ENCODE results near the gene TXNDC5. TPM values are rescaled to one million over a fixed set of nuclear protein-coding genes. Genes with fewer than 3 reads are reported as not detected.

Gene TXNDC5
- total and polyA plus RNA-seq, 9 of the 15 experiments (the other 6 are each of a cell fraction or from before 2014, with no cell fraction given) = 33.9 to 156 (median 137) TPM

- no peaks in the 10 kb centered on the region; a peak in 1 of 5 replicates for H3K27me3 ChIP-seq (ENCODE audit: control insufficient read depth in 2 of 2, insufficient read depth in 2 of 2, low read length in 2 of 2)
- WGBS (ENCODE audit: insufficient coverage, low coverage, missing lambda C conversion rate) = 78% methylated on average over 6 of the region's 6 CpGs
- in situ Hi-C loops (cut with MboI) (no loop called here), intact Hi-C loops (cut with micrococcal nuclease) (no loop called here)
- H3K9ac ChIP-seq (ENCODE audit: insufficient read depth in 1 of 2, low read depth in 2 of 2, low read length in 2 of 2) = no peak overlapping the region
- H3K36me3 ChIP-seq (ENCODE audit: control insufficient read depth, insufficient read depth, low read length) = peaks cover 40% of the 10 kb centered on the region
- no peaks in the 10 kb centered on the region for H3K9me3 ChIP-seq (replicated peaks; ENCODE audit: control insufficient read depth, insufficient read depth, low read depth, low read length)
- H4K20me1 ChIP-seq (replicated peaks; ENCODE audit: control insufficient read depth, insufficient read depth, low read length) = peaks cover 2% of the 10 kb centered on the region; the same call in 1 of the 2 replicates
- no peak for ATAC-seq
- no peaks in the 10 kb centered on the region for H3K79me2 ChIP-seq (ENCODE audit: control insufficient read depth, insufficient read depth, low read length)
- FAIRE-seq = no peak
- DNase-seq (ENCODE audit: extremely low read depth in 1 of 4, low spot score in 3 of 4) = no peak
- H3K4me3 ChIP-seq = no peak overlapping the region
- ChIA-PET CTCF (ENCODE audit: low intra/inter-chr PET ratio) (no interaction called here), POLR2A (interaction anchor here (0.9 to 4.0 kb wide), 5 partner anchors 8 to 36 kb away, joined by 3 to 12 read pairs (median 4); no protein-coding TSS in a partner anchor)
- no TSS peak for BruUV-seq (replicated peaks)
- no peak overlapping the region for H3K4me2 ChIP-seq (ENCODE audit: insufficient read depth, low read length)
- H3K27ac ChIP-seq (ENCODE audit: extremely low read depth, low read depth, low read length) = no peak overlapping the region
- H3K4me1 ChIP-seq (replicated peaks in 1 of 2; ENCODE audit: control insufficient read depth in 2 of 2, insufficient read depth in 2 of 2, low read length in 2 of 2) = no peaks in the 10 kb centered on the region
- no peak overlapping the region for H2AFZ ChIP-seq (ENCODE audit: low read depth, low read length)
- H3K9me1 ChIP-seq (ENCODE audit: control insufficient read depth, insufficient read depth, low read length) = peaks cover 3% of the 10 kb centered on the region
- no peak for TF ChIP-seq ZNF444 (CRISPR knock-in tag; IDR thresholded peaks at IDR 0.05)
- no peak for TF ChIP-seq ZNF41 (CRISPR knock-in tag; conservative IDR thresholded peaks at IDR 0.05)
- no peak for TF ChIP-seq MAFG (tag; conservative IDR thresholded peaks at IDR 0.05)
- TF ChIP-seq CLOCK (CRISPR knock-in tag; IDR thresholded peaks at IDR 0.05; ENCODE audit: borderline replicate concordance) = no peak
- no peak for TF ChIP-seq ZNF764 (CRISPR knock-in tag; IDR thresholded peaks at IDR 0.05; ENCODE audit: low read depth)
- TF ChIP-seq YBX1 (IDR thresholded peaks at IDR 0.05) = no peak
- TF ChIP-seq E2F6 (IDR thresholded peaks at IDR 0.05; ENCODE audit: borderline replicate concordance in 1 of 2, extremely low read depth in 1 of 2, insufficient read depth in 1 of 2, insufficient read length in 1 of 2, low read depth in 1 of 2, low read length in 1 of 2, poor library complexity in 1 of 2, severe bottlenecking in 1 of 2) = no peak
- TF ChIP-seq ETS2 (tag; IDR thresholded peaks at IDR 0.05; ENCODE audit: borderline replicate concordance, poor library complexity, severe bottlenecking) = no peak
- no peak for TF ChIP-seq ZNF395 (CRISPR knock-in tag; IDR thresholded peaks at IDR 0.05)
- no peak for TF ChIP-seq POLR2H (tag; IDR thresholded peaks at IDR 0.05; ENCODE audit: low read depth)
- no peak for TF ChIP-seq PURB (CRISPR knock-in tag; IDR thresholded peaks at IDR 0.05; ENCODE audit: low read depth)
- no peak for TF ChIP-seq KAT8 (IDR thresholded peaks at IDR 0.05; ENCODE audit: low read depth)
- no peak for TF ChIP-seq PHB (CRISPR knock-in tag; IDR thresholded peaks at IDR 0.05)
- no peak for TF ChIP-seq CBFA2T3 (IDR thresholded peaks at IDR 0.05)
- no peak for TF ChIP-seq ZFPM2 (CRISPR knock-in tag; IDR thresholded peaks at IDR 0.05)
- no peak for TF ChIP-seq ZNF134 (CRISPR knock-in tag; conservative IDR thresholded peaks at IDR 0.05)
- no peak for TF ChIP-seq SREBF1 (IDR thresholded peaks at IDR 0.05; ENCODE audit: borderline replicate concordance, low read depth, low read length)
- no peak for TF ChIP-seq SNAPC5 (CRISPR knock-in tag; IDR thresholded peaks at IDR 0.05)
- TF ChIP-seq MYC (IDR thresholded peaks at IDR 0.05; ENCODE audit: low read depth, low read length) = no peak
- no peak for TF ChIP-seq MYC (CRISPR knock-in tag; IDR thresholded peaks at IDR 0.05; ENCODE audit: borderline replicate concordance, low read depth)
Observed at GRCh38 chr6:7879579-7879978, 31.0 kb downstream of the TXNDC5 start.
